Activated T-helper 17 cell treated with anti-CD3 and anti-CD28 coated beads, Interleukin-2, amount 50 U/mL, for 72 hours (primary cell): ENCODE results near the gene MPHOSPH9. TPM values are rescaled to one million over a fixed set of nuclear protein-coding genes. Genes with fewer than 3 reads are reported as not detected.

Experiments
- ATAC-seq: fragments of 150-1000 bp; cut with Tn5 transposase; replicated peaks from 2 replicates; pipeline ENCODE4 v1.10.0; 2021; ENCODE audit warnings: mild to moderate bottlenecking, moderate library complexity
- H3K27ac Mint-ChIP-seq: one replicate; pipeline ENCODE4 v1.8.0; 2022; ENCODE audit warnings: mixed read lengths
- H3K27me3 Mint-ChIP-seq: one replicate; pipeline ENCODE4 v1.8.0; 2022; ENCODE audit warnings: mixed read lengths
- H3K36me3 Mint-ChIP-seq: one replicate; pipeline ENCODE4 v1.8.0; 2022; ENCODE audit warnings: low read depth, mild to moderate bottlenecking, mixed read lengths
- H3K4me1 Mint-ChIP-seq: one replicate; pipeline ENCODE4 v1.8.0; 2022; ENCODE audit warnings: mixed read lengths
- H3K4me3 Mint-ChIP-seq: one replicate; pipeline ENCODE4 v1.8.0; 2022; ENCODE audit warnings: mild to moderate bottlenecking, mixed read lengths
- H3K9me3 Mint-ChIP-seq: one replicate; pipeline ENCODE4 v1.8.0; 2022; ENCODE audit warnings: mixed read lengths
- total RNA-seq, 2 donors: library from RNA; stranded (reverse); gene quantifications; one replicate each; pipeline ENCODE4 v1.2.3, GENCODE V29; 2022

MPHOSPH9 gene
- total RNA-seq, 2 donors from 2014 or later, result 72.3 to 77.1 TPM

- H3K27me3 Mint-ChIP-seq, result no peaks in the 10 kb centered on the region
- H3K9me3 Mint-ChIP-seq, result no peaks in the 10 kb centered on the region
- no peak overlapping the region for H3K4me3 Mint-ChIP-seq
- peak; percentile 35 for ATAC-seq
- H3K27ac Mint-ChIP-seq, result no peak overlapping the region
- H3K36me3 Mint-ChIP-seq, result no peaks in the 10 kb centered on the region
- H3K4me1 Mint-ChIP-seq, result no peaks in the 10 kb centered on the region
These were observed 91.1 kb downstream of the MPHOSPH9 start for GRCh38 chr12:123141615-123142517.

- ATAC-seq, result no peak
- no peak overlapping the region for H3K4me3 Mint-ChIP-seq
- H3K27me3 Mint-ChIP-seq, result no peaks in the 10 kb centered on the region
- no peaks in the 10 kb centered on the region for H3K36me3 Mint-ChIP-seq
- H3K27ac Mint-ChIP-seq, result no peak overlapping the region
- no peaks in the 10 kb centered on the region for H3K4me1 Mint-ChIP-seq
- H3K9me3 Mint-ChIP-seq, result no peaks in the 10 kb centered on the region
These were observed 92.0 kb downstream of the MPHOSPH9 start for GRCh38 chr12:123140676-123141614.

- Mint-ChIP-seq H3K4me3 (no peak overlapping the region), H3K27ac (peak overlapping the region; percentile 60), H3K9me3 (no peaks in the 10 kb centered on the region), H3K27me3 (no peaks in the 10 kb centered on the region), H3K4me1 (no peaks in the 10 kb centered on the region), H3K36me3 (no peaks in the 10 kb centered on the region)
- no peak for ATAC-seq
These were observed 92.8 kb downstream of the MPHOSPH9 start for GRCh38 chr12:123139926-123140675.

GRCh38 chr12:123135688-123136087 lies 97.3 kb downstream of the MPHOSPH9 start:
- Mint-ChIP-seq H3K27me3 (no peaks in the 10 kb centered on the region), H3K4me1 (peaks cover 15% of the 10 kb centered on the region), H3K36me3 (no peaks in the 10 kb centered on the region), H3K4me3 (no peak overlapping the region), H3K9me3 (no peaks in the 10 kb centered on the region), H3K27ac (no peak overlapping the region)
- ATAC-seq, result no peak

- H3K27ac Mint-ChIP-seq, result no peak overlapping the region
- H3K27me3 Mint-ChIP-seq, result no peaks in the 10 kb centered on the region
- H3K9me3 Mint-ChIP-seq, result no peaks in the 10 kb centered on the region
- H3K4me1 Mint-ChIP-seq, result peaks cover 15% of the 10 kb centered on the region
- no peak overlapping the region for H3K4me3 Mint-ChIP-seq
- H3K36me3 Mint-ChIP-seq, result no peaks in the 10 kb centered on the region
- ATAC-seq, result no peak
These were observed 98.1 kb downstream of the MPHOSPH9 start for GRCh38 chr12:123134826-123135225.

- ATAC-seq, result no peak
- Mint-ChIP-seq H3K27ac (no peak overlapping the region), H3K9me3 (no peaks in the 10 kb centered on the region), H3K36me3 (no peaks in the 10 kb centered on the region), H3K27me3 (no peaks in the 10 kb centered on the region), H3K4me3 (no peak overlapping the region), H3K4me1 (peaks cover 15% of the 10 kb centered on the region)
These were observed 98.7 kb downstream of the MPHOSPH9 start for GRCh38 chr12:123134271-123134671.

- Mint-ChIP-seq H3K4me1 (peaks cover 15% of the 10 kb centered on the region), H3K27ac (no peak overlapping the region), H3K9me3 (no peaks in the 10 kb centered on the region), H3K4me3 (no peak overlapping the region), H3K27me3 (no peaks in the 10 kb centered on the region), H3K36me3 (no peaks in the 10 kb centered on the region)
- ATAC-seq, result no peak
These were observed 99.2 kb downstream of the MPHOSPH9 start for GRCh38 chr12:123133701-123134100.

- H3K4me3 Mint-ChIP-seq, result peak overlapping the region; percentile 76
- no peaks in the 10 kb centered on the region for H3K36me3 Mint-ChIP-seq
- peak overlapping the region; percentile 86 for H3K27ac Mint-ChIP-seq
- H3K9me3 Mint-ChIP-seq, result no peaks in the 10 kb centered on the region
- no peaks in the 10 kb centered on the region for H3K27me3 Mint-ChIP-seq
- peaks cover 15% of the 10 kb centered on the region for H3K4me1 Mint-ChIP-seq
- no peak for ATAC-seq
These were observed 99.9 kb downstream of the MPHOSPH9 start for GRCh38 chr12:123132951-123133619.

GRCh38 chr12:123131879-123132402 lies 101.0 kb downstream of the MPHOSPH9 start:
- Mint-ChIP-seq H3K4me3 (peak overlapping the region; percentile 76), H3K27me3 (no peaks in the 10 kb centered on the region), H3K4me1 (peaks cover 15% of the 10 kb centered on the region), H3K36me3 (no peaks in the 10 kb centered on the region), H3K27ac (peak overlapping the region; percentile 86), H3K9me3 (no peaks in the 10 kb centered on the region)
- ATAC-seq, result peak; percentile 91

GRCh38 chr12:123131291-123131832 lies 101.6 kb downstream of the MPHOSPH9 start:
- Mint-ChIP-seq H3K4me1 (peaks cover 15% of the 10 kb centered on the region), H3K27ac (peak overlapping the region; percentile 86), H3K27me3 (no peaks in the 10 kb centered on the region), H3K4me3 (peak overlapping the region; percentile 76), H3K36me3 (no peaks in the 10 kb centered on the region), H3K9me3 (no peaks in the 10 kb centered on the region)
- ATAC-seq, result peak; percentile 43

GRCh38 chr12:123129621-123130020 lies 103.3 kb downstream of the MPHOSPH9 start:
- H3K36me3 Mint-ChIP-seq, result no peaks in the 10 kb centered on the region
- H3K4me3 Mint-ChIP-seq, result no peak overlapping the region
- H3K9me3 Mint-ChIP-seq, result no peaks in the 10 kb centered on the region
- no peaks in the 10 kb centered on the region for H3K27me3 Mint-ChIP-seq
- no peak for ATAC-seq
- no peak overlapping the region for H3K27ac Mint-ChIP-seq
- peaks cover 15% of the 10 kb centered on the region for H3K4me1 Mint-ChIP-seq

- Mint-ChIP-seq H3K27me3 (no peaks in the 10 kb centered on the region), H3K27ac (no peak overlapping the region), H3K4me1 (peaks cover 13% of the 10 kb centered on the region), H3K36me3 (no peaks in the 10 kb centered on the region), H3K4me3 (no peak overlapping the region), H3K9me3 (no peaks in the 10 kb centered on the region)
- no peak for ATAC-seq
These were observed 105.8 kb downstream of the MPHOSPH9 start for GRCh38 chr12:123127182-123127495.

- Mint-ChIP-seq H3K27me3 (no peaks in the 10 kb centered on the region), H3K9me3 (no peaks in the 10 kb centered on the region), H3K4me1 (peaks cover 13% of the 10 kb centered on the region), H3K4me3 (no peak overlapping the region), H3K27ac (no peak overlapping the region), H3K36me3 (no peaks in the 10 kb centered on the region)
- no peak for ATAC-seq
These were observed 106.4 kb downstream of the MPHOSPH9 start for GRCh38 chr12:123126294-123127181.
